SHP77 (cell line): ENCODE data around the gene DENND4B.
"Not testable (repeated sequence)": the region's sequence is repeated elsewhere in the genome, so short reads cannot be mapped to it uniquely, and the experiment has no call there.

ENCODE experiments used
- DNase-seq, 2 experiments: peaks; one replicate each; lab custom pipeline; 2025; lab: John Stamatoyannopoulos, UW

The DENND4B gene

GRCh38 chr1:153946622-153947241 lies at the start of gene DENND4B:
TSS of gene DENND4B (minus strand) at chr1:153946718. CDS start at chr1:153944374, 2,344 bp downstream.
- DNase-seq: peak; percentile 87 to 89

- DNase-seq: no peak
Observed at GRCh38 chr1:153995640-153996039, 49.1 kb upstream of the DENND4B start.

- no peak for DNase-seq
Observed at GRCh38 chr1:153995202-153995601, 48.7 kb upstream of the DENND4B start.

- no peak for DNase-seq
Observed at GRCh38 chr1:153991806-153992205, 45.3 kb upstream of the DENND4B start.

- DNase-seq: no peak
Observed at GRCh38 chr1:153991151-153991630, 44.7 kb upstream of the DENND4B start.

GRCh38 chr1:153990468-153991150 lies 44.1 kb upstream of the DENND4B start, which contains the start of gene RPS27:
TSS of gene RPS27 (plus strand) at chr1:153990762. CDS start at chr1:153990797, 35 bp downstream.
- DNase-seq: peak; percentile 99 to 100

- no peak for DNase-seq
Observed at GRCh38 chr1:153987621-153988020, 41.1 kb upstream of the DENND4B start.

GRCh38 chr1:153985941-153986761 lies 39.6 kb upstream of the DENND4B start, which contains the start of gene RAB13:
TSS of gene RAB13 (minus strand) at chr1:153986339. CDS start at chr1:153986236, 103 bp downstream.
- peak; percentile 90 to 94 for DNase-seq

GRCh38 chr1:153985341-153985912 lies 38.9 kb upstream of the DENND4B start:
- DNase-seq: no peak

- no peak for DNase-seq
Observed at GRCh38 chr1:153984123-153984894, 37.8 kb upstream of the DENND4B start.

GRCh38 chr1:153981735-153982134 lies 35.2 kb upstream of the DENND4B start:
- not testable (repeated sequence) for DNase-seq

GRCh38 chr1:153979091-153979490 lies 32.6 kb upstream of the DENND4B start:
- DNase-seq: not testable (repeated sequence)

- no peak for DNase-seq
Observed at GRCh38 chr1:153978274-153978909, 31.9 kb upstream of the DENND4B start.

- DNase-seq: peak; percentile 93 to 98
Observed at GRCh38 chr1:153977250-153978240, 31.0 kb upstream of the DENND4B start, which contains the start of gene JTB. TSS of gene JTB (minus strand) at chr1:153977674. CDS start at chr1:153977252, 422 bp downstream.

- DNase-seq: no peak
Observed at GRCh38 chr1:153976819-153977249, 30.3 kb upstream of the DENND4B start.

- DNase-seq: no peak
Observed at GRCh38 chr1:153973525-153973924, 27.0 kb upstream of the DENND4B start.

- DNase-seq: no peak
Observed at GRCh38 chr1:153973071-153973470, 26.6 kb upstream of the DENND4B start.

- no peak for DNase-seq
Observed at GRCh38 chr1:153970346-153970745, 23.8 kb upstream of the DENND4B start.

- no peak for DNase-seq
Observed at GRCh38 chr1:153968972-153969371, 22.5 kb upstream of the DENND4B start.
